Inferior parietal cortex (tissue), 1 donor: ENCODE results near the gene CHRNA4.

ENCODE experiments used
- DNase-seq: peaks from one replicate; pipeline ENCODE4 v3.0.0-alpha.2; 2016; ENCODE audit errors: extremely low spot score

The CHRNA4 gene

GRCh38 chr20:63363981-63364561 lies 2.9 kb upstream of the CHRNA4 start:
- no peak for DNase-seq

DNA sequence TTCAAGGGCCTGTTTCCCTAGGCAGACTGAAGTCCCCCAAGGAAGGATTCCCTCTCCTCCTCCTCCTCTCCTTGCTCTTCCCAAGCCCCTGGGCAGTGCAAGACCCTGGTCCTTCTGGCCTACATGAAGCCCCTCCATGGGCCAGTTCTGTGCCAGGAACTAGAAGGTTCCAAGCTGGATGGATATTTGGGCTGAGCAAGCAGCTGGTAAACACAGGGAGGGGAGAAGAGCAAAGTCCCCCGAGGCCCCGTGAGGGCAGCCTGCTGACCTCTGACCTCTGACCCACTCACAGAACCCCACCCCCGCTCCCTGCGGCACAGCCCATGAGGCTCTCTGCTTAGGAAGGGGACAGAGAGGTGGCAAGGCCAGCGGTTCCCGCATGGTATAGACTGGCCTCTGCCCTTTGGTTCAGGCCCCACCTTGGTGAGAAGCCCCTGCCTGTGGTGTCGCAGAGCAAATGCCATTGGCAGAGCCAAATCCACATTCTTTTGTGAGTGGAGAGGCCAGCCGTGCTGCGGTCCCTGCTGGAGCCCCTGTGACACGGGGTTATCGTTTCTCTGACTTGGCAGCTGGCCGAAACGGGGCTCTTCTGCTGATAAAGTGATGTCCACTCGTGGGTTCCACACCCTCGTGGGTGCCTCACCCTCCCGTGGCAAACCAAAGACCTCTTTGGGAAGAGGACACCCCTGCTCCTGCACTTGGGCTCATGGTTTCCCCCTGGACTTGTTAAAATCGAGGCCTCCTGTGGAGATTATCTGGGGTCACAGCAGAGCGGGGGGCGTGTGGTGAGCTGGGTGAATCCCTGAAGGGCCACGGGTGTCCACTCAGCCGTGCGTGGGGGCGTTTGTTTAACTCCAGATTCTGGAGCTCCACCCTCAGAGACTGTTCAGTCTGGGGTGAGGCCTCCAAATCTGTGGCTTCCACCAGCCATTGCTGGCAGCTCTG lies 2.1 kb upstream of the CHRNA4 start:
- DNase-seq: no peak

DNA sequence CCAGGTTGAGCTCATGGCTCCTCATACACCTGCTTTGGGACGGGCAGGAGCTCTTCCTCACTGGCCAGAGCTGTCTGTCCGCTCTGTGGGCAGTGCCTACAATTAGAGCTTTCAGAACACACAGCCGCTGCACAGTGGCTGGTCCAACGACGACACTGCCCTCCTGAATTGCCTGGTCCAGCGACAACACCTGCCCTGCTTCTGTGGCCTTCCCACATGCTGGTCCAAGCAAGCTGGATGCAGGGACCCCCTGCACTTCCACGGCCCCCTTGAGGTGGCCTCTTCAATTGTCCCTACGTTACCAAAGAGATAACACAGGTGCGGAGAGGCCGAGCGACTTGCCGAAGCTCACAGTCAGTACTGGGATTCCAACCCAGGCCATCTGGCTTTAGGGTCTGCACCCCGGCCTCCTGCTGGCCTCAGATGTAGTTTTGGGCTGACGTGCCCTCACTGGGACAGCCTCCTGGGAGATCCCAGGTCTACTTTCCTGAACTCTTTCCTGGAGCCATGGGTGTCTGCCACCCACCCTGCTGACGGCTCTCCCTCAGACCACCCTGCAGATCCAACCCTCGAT lies 1.4 kb upstream of the CHRNA4 start:
- no peak for DNase-seq

DNA sequence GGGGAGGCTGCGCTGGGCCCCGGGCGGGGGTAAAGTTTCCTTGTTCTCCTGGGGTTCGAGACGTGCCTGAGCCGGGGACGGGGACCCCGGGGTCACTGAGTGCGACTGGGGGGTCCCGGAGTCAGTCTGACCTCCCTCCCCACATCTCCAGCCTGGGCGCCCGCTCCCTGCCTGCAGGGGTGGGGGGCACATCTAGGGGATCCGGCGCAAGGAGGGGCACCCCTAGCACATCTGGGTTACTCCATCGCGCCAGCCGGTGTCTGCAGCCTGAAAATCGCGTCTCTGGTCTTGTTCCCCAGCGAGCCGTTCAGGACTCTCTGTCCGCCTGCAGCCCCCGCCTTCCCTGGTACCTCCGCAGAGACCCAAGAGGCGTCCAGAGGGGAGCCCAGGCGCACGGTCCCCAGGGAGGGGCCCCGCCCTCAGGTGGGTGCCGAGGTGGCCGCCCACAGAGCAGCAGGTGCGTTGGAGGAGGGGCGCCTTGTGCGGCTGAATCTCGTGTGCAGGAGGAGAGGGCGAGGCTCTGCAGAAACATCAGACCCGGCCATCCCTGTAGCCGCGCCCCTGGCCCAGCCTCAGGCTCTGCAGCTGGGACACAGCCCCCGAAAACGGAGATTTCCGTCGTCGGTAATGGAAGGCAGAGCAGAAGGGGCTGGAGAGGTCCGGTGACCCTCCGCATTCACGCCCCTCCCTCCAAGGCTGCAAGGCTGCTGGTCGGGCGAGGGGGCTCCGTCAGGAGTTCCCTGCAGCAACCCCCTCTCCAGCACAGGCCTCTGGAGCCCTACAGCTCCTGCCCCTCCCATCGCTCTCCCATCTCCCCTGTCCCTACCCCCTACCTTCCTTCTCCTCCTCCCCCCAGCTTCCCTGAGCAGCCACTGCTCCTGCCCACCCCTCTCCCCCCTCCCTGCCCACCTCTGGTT lies 628 bp upstream of the CHRNA4 start:
- no peak for DNase-seq

DNA sequence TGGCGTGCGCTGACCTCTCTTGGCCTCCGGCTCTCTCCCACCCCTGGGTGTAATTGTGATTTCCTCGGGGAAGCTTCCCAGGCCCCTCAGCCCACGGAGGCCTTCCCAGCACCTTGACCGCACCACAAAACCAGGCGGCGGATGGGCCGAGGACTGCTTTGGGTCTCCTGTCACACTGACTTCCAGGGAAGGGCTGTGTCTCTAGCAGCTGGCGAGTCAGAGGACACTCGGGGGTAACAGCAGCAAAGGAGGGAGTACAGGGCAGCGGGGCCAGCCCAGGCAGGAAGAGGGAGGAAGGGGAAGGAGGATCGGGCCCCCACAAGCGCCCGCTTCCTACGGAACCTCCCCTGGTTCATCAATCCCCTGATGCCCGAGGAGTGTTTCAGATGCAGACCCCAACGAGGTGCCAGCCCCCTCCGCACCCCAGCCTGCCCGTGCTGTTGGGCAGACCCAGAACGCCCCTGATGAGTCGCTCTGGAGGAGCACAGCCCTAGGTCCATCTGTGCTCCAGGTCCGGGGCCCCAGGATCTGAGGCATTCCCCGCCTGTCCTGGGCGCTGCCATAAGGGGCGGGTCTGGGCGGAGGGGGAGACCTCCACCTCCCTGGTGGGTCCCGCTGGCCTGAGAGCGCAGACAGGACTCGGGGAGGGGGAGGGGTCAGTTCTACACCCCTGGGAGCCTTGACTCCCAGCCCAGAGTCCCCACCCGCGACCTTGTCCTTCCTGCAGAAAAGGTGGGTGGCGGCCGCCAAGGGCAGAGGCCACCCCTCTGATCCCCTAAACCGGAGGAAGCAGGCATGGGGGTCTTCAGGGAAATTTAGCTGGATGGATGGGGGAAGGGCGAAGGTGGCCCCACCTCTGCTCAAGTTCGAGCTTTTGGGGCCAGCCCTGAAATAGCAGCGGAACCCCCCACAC lies 956 bp downstream of the CHRNA4 start:
- DNase-seq: no peak

- no peak for DNase-seq
Measured at GRCh38 chr20:63359164-63359934, 1.8 kb downstream of the CHRNA4 start.

- no peak for DNase-seq
Measured at GRCh38 chr20:63357921-63358905, 2.9 kb downstream of the CHRNA4 start.

- DNase-seq: no peak
Measured at GRCh38 chr20:63356931-63357879, 3.9 kb downstream of the CHRNA4 start.

DNA sequence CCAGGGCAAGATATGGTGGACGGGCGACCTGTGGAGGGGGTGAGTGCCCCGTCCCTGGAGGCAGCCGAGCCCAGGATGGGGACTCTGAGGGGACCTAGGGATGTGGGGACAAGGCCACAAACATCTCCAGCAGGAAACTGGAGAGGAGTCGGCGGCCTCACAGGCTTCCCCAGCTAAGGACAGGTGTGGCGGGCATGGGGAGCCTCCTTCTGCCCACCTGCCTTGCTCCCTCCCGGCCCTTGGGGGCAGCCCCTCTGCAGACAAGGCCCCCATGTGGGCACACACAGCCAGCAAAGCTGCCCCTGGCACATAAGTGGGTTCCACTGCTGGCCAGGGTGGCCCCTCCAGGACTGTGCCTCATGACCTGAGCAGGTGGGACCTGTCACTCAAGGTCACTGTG lies 4.6 kb downstream of the CHRNA4 start:
- no peak for DNase-seq

GRCh38 chr20:63355781-63356295 lies 5.3 kb downstream of the CHRNA4 start:
- no peak for DNase-seq

DNA sequence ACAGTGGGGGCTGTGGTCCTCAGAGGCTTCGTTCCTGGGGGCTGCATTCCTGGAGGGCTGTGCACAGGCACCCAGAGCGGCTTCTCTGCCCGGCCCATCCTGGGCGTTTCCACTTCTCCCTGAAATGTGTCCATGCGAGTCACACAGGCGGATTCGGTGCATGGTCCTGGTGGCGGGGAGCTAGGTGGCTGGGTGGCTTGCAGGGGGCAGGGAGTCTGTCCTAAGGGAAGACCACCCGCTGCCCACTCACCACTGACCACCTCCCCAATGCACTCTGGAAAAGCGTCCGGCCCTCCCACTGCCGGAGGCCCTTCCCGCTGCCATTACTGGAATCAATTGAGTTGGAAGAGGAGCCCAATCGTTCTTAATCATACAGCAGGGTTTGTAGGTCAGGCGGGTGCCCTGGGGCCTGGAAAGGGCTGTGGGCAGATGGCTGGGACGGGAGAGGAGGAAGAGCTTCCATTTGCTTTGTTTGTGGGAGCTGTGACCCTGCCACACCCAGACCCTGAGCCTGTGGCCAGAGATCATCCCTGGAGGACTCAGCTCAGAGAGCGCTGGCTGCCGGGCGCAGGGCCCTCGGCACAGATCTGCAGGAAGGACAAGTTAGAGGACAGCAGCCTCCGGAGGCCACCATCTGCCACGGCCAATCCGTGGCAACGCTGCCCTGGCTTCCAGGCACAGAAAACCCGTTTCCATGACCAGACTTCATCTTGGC lies 6.4 kb downstream of the CHRNA4 start:
- no peak for DNase-seq

GRCh38 chr20:63352811-63353221 lies 8.3 kb downstream of the CHRNA4 start:
- DNase-seq: no peak

DNA sequence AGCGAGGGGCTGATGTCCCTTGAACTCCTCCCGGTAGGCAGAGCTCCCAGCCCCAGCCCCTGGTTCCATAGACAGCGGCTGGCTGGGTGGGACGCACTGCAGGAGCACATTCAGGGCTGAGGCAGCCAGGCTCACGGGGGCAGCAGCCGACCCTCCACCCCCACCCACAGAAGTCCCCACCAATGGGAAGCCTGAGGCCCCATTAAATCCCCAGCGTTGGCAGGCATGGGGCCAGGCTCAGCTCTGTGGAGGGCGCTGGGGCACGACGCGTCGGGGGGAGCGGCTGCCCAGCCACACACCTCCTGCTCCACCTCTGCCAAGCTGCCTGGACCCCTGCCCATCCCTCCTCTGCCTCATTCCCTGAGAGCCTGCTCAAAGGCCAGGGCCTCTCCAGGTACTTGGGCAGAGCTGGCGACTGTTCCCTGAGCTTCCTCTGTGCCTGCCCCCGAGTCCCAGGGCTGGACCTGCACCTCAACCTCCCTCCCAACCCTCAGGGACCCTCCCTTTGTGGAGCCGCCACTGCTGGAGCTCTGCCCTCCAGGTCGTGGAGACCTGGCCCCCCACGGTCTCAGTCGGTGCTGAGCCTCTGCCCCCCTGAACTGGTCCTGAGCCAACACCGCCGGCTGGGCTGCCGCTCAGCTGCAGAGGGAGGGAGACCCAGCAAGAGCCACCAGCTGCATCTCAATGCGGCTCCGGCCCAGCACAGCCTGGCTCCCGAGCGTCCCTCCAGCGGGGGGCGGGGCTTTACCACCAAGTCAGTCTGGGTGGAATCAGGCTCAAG lies 9.1 kb downstream of the CHRNA4 start:
- peak; percentile 35 for DNase-seq

DNA sequence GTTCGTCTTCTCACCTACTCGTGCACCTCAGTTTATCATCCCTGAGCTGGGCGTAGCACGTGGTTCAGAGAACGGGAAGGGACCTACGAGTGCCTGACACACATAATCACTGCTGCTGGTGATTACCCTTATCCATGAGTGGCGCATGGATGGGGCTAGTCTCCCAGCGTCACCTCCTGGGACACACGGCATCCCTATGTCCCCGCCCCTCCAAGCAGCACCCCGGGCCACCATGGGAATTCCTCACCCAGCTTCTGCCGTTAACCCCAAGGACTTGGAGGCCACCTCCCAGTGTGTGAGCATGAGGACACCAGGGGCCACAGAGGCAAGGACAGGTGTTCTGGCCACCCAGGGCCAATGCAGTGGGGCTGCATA lies 9.8 kb downstream of the CHRNA4 start:
- DNase-seq: no peak

- DNase-seq: no peak
Measured at GRCh38 chr20:63350597-63351325, 10.4 kb downstream of the CHRNA4 start.
